Measurements from ENCODE around the gene COMMD3.

COMMD3 gene

GRCh38 chr10:22320591-22321155 lies 4.5 kb downstream of the COMMD3 start, which contains the start of gene BMI1:
BMI1 (plus strand) TSS chr10:22321099; CDS start chr10:22326450, 5,351 bp downstream.
- DNase-seq: peak; percentile 70

GRCh38 chr10:22321156-22321923 lies 5.2 kb downstream of the COMMD3 start:
- DNase-seq: peak; percentile 69

- DNase-seq: peak; percentile 22
Measured at GRCh38 chr10:22321924-22322640, 5.9 kb downstream of the COMMD3 start.

- no peak for DNase-seq
Measured at GRCh38 chr10:22322641-22323160, 6.5 kb downstream of the COMMD3 start.

GRCh38 chr10:22323538-22324305 lies 7.5 kb downstream of the COMMD3 start:
- no peak for DNase-seq

- DNase-seq: no peak
Measured at GRCh38 chr10:22324413-22324812, 8.2 kb downstream of the COMMD3 start.

- no peak for DNase-seq
Measured at GRCh38 chr10:22324893-22325271, 8.7 kb downstream of the COMMD3 start.

- DNase-seq: peak; percentile 79
Measured at GRCh38 chr10:22325272-22326144, 9.3 kb downstream of the COMMD3 start.

- no peak for DNase-seq
Measured at GRCh38 chr10:22326145-22326702, 10.0 kb downstream of the COMMD3 start.

GRCh38 chr10:22329150-22329549 lies 13.0 kb downstream of the COMMD3 start:
- DNase-seq: no peak

GRCh38 chr10:22332116-22332692 lies 16.0 kb downstream of the COMMD3 start:
- no peak for DNase-seq

GRCh38 chr10:22333167-22333974 lies 17.2 kb downstream of the COMMD3 start:
- no peak for DNase-seq

GRCh38 chr10:22333975-22334282 lies 17.7 kb downstream of the COMMD3 start:
- DNase-seq: no peak

GRCh38 chr10:22334414-22335172 lies 18.4 kb downstream of the COMMD3 start:
- DNase-seq: no peak

GRCh38 chr10:22335173-22335933 lies 19.2 kb downstream of the COMMD3 start:
- DNase-seq: peak; percentile 50

GRCh38 chr10:22338185-22338900 lies 22.2 kb downstream of the COMMD3 start:
- no peak for DNase-seq

GRCh38 chr10:22338931-22339330 lies 22.7 kb downstream of the COMMD3 start:
- DNase-seq: no peak

- DNase-seq: no peak
Measured at GRCh38 chr10:22339761-22340328, 23.7 kb downstream of the COMMD3 start.
